Measurements from ENCODE around the gene ZFP1. TPM values are rescaled to one million over a fixed set of nuclear protein-coding genes. Genes with fewer than 3 reads are reported as not detected.
"Not testable (repeated sequence)": the region's sequence is repeated elsewhere in the genome, so short reads cannot be mapped to it uniquely, and the experiment has no call there.

Gene ZFP1
- total and polyA plus RNA-seq, 2 of the 4 experiments (the other 2 are of a cell fraction): 3.8 to 16.0 TPM

DNA sequence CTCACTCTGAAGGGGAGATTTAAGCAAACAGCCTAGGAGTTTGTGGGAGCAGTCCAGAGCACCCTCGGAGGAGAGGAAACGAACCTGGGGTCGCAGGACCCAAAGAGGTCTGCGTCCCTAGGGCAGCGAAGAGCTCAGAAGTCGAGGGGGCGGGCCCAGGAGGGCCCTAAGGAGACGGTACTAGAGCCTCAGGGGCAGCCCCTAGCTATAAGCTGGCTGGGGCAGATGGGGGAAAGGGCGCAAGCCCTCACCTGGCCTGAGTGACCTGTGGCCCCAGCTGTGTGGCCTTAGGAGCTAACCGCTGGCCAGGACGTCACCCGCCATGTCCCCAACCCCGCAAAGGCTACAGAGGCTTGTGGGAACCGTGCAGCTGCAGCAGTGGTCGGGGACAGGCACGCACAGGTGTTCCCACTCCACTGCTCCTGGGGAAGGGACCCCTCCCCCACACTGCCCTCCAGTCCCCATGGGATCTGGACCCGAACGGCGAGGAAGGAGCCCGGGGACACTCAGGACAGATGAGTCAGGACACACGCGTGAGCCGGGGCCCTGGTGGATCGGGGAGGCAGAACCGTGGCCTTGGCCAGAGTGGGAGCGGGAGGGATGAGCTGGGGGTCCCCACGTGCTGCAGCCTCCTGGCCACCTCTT is 60.7 kb downstream of the ZFP1 start:
- Histone ChIP-seq H3K9me1 (ENCODE audit: insufficient read depth, low read length) (no peaks in the 10 kb centered on the region), H3K27ac (ENCODE audit: insufficient read depth, low read length) (no peak overlapping the region), H3K14ac (replicated peaks; ENCODE audit: low read depth, low read length) (no peak overlapping the region), H3K27me3 (ENCODE audit: control insufficient read depth, insufficient read depth, low read length) (0 out of 2 replicates have a peak, but pooled peaks cover 5% of the 10 kb centered on the region), H2BK120ac (ENCODE audit: low read depth, low read length) (no peak overlapping the region), H3K4me2 (ENCODE audit: low read depth, low read length) (no peak overlapping the region), H4K91ac (ENCODE audit: insufficient read depth, low read depth, low read length) (no peak overlapping the region), H3K56ac (ENCODE audit: extremely low read depth, insufficient read depth, low read length) (no peak overlapping the region), H3K79me1 (ENCODE audit: low read depth in 1 of 2, low read length in 2 of 2) (no peaks in the 10 kb centered on the region), H2AK5ac (ENCODE audit: low read depth, low read length) (no peak overlapping the region), H3K18ac (ENCODE audit: low read depth, low read length) (no peak overlapping the region), H3K9ac (ENCODE audit: low read depth, low read length) (no peak overlapping the region), H2BK20ac (ENCODE audit: low read depth, low read length) (no peak overlapping the region), H4K5ac (ENCODE audit: low read depth, low read length) (no peak overlapping the region), H3K36me3 (ENCODE audit: control insufficient read depth, insufficient read depth, low read length) (no peaks in the 10 kb centered on the region), H3K4me3 (ENCODE audit: insufficient read depth, low read depth, low read length) (no peak overlapping the region), H2BK5ac (ENCODE audit: low read depth, low read length, poor library complexity, severe bottlenecking) (no peak overlapping the region), H3K4ac (ENCODE audit: low read depth, low read length) (no peak overlapping the region), H2AK9ac (replicated peaks; ENCODE audit: low read depth, low read length, poor library complexity) (no peak overlapping the region), H4K8ac (ENCODE audit: low read depth in 2 of 2, low read length in 2 of 2) (no peak overlapping the region), H3K4me1 (ENCODE audit: control insufficient read depth, insufficient read depth, low read length) (no peaks in the 10 kb centered on the region), H3K23ac (ENCODE audit: low read depth, low read length) (no peak overlapping the region), H2BK15ac (ENCODE audit: low read depth, low read length) (no peak overlapping the region), H2AFZ (replicated peaks; ENCODE audit: low read length, poor library complexity) (no peak overlapping the region), H3K9me3 (ENCODE audit: control insufficient read depth, insufficient read depth, low read length) (no peaks in the 10 kb centered on the region), H4K20me1 (ENCODE audit: insufficient read depth, low read length) (no peaks in the 10 kb centered on the region)
- BruUV-seq (replicated peaks): no TSS peak
- DNase-seq (no peak), ATAC-seq (ENCODE audit: low read depth) (no peak)
- POLR2A ChIA-PET (ENCODE audit: unreplicated experiment): no interaction called here
- intact Hi-C loops (cut with micrococcal nuclease): no loop called here
- no peak for TF ChIP-seq RAD21 (IDR thresholded peaks at IDR 0.05; ENCODE audit: low read length)
- no peak for TF ChIP-seq CEBPB (IDR thresholded peaks at IDR 0.05; ENCODE audit: low read depth, low read length)
- no peak for TF ChIP-seq SMC3 (IDR thresholded peaks at IDR 0.05; ENCODE audit: low read depth, low read length)
- no peak for TF ChIP-seq MAFK (IDR thresholded peaks at IDR 0.05; ENCODE audit: low read depth, low read length)
- TF ChIP-seq MXI1 (IDR thresholded peaks at IDR 0.05; ENCODE audit: borderline replicate concordance, low read depth, low read length): no peak
- no peak for TF ChIP-seq RCOR1 (IDR thresholded peaks at IDR 0.05; ENCODE audit: insufficient replicate concordance, low read length)
- TF ChIP-seq, protein P1, sequence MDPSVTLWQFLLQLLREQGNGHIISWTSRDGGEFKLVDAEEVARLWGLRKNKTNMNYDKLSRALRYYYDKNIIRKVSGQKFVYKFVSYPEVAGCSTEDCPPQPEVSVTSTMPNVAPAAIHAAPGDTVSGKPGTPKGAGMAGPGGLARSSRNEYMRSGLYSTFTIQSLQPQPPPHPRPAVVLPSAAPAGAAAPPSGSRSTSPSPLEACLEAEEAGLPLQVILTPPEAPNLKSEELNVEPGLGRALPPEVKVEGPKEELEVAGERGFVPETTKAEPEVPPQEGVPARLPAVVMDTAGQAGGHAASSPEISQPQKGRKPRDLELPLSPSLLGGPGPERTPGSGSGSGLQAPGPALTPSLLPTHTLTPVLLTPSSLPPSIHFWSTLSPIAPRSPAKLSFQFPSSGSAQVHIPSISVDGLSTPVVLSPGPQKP (IDR thresholded peaks at IDR 0.05; ENCODE audit: borderline replicate concordance, low read depth, low read length): no peak
- in situ Hi-C loops (cut with MboI; ENCODE audit: low sequenced_read_pairs): loop anchor here (25.0 kb wide), 2 partner anchors 378 to 553 kb away; no protein-coding TSS in a partner anchor
- CTCF ChIA-PET: no interaction called here
- 86% methylated on average over 15 of the region's 27 CpGs; no CpG with 5 or more reads in 1 of the 2 experiments for WGBS, 2 experiments (ENCODE audit: extremely low coverage in 2 of 2, insufficient read length in 1 of 2)
- dilution Hi-C loops (cut with HindIII; ENCODE audit: low sequenced_read_pairs, unreplicated experiment): no loop called here

GRCh38 chr16:75209514-75209913 is 61.2 kb downstream of the ZFP1 start:
- H3K9me3 ChIP-seq (ENCODE audit: control insufficient read depth, insufficient read depth, low read length); H3K9ac ChIP-seq (ENCODE audit: low read depth, low read length); H4K5ac ChIP-seq (ENCODE audit: low read depth, low read length); H4K8ac ChIP-seq (ENCODE audit: low read depth in 2 of 2, low read length in 2 of 2); H2AK9ac ChIP-seq (replicated peaks; ENCODE audit: low read depth, low read length, poor library complexity); BruUV-seq (replicated peaks); H3K14ac ChIP-seq (replicated peaks; ENCODE audit: low read depth, low read length); H4K20me1 ChIP-seq (ENCODE audit: insufficient read depth, low read length); H3K27ac ChIP-seq (ENCODE audit: insufficient read depth, low read length); POLR2A ChIA-PET (ENCODE audit: unreplicated experiment); H3K4me2 ChIP-seq (ENCODE audit: low read depth, low read length); intact Hi-C loops (cut with micrococcal nuclease); CTCF ChIA-PET; dilution Hi-C loops (cut with HindIII; ENCODE audit: low sequenced_read_pairs, unreplicated experiment); H3K36me3 ChIP-seq (ENCODE audit: control insufficient read depth, insufficient read depth, low read length); H2AFZ ChIP-seq (replicated peaks; ENCODE audit: low read length, poor library complexity); H2AK5ac ChIP-seq (ENCODE audit: low read depth, low read length); H2BK120ac ChIP-seq (ENCODE audit: low read depth, low read length); H3K4me1 ChIP-seq (ENCODE audit: control insufficient read depth, insufficient read depth, low read length); H3K4ac ChIP-seq (ENCODE audit: low read depth, low read length); H3K4me3 ChIP-seq (ENCODE audit: insufficient read depth, low read depth, low read length); H2BK15ac ChIP-seq (ENCODE audit: low read depth, low read length); H3K9me1 ChIP-seq (ENCODE audit: insufficient read depth, low read length); H2BK20ac ChIP-seq (ENCODE audit: low read depth, low read length); H3K79me1 ChIP-seq (ENCODE audit: low read depth in 1 of 2, low read length in 2 of 2); H3K27me3 ChIP-seq (ENCODE audit: control insufficient read depth, insufficient read depth, low read length); H3K23ac ChIP-seq (ENCODE audit: low read depth, low read length); H3K18ac ChIP-seq (ENCODE audit: low read depth, low read length); H4K91ac ChIP-seq (ENCODE audit: insufficient read depth, low read depth, low read length); H3K56ac ChIP-seq (ENCODE audit: extremely low read depth, insufficient read depth, low read length); H2BK5ac ChIP-seq (ENCODE audit: low read depth, low read length, poor library complexity, severe bottlenecking); ATAC-seq (ENCODE audit: low read depth); DNase-seq: not testable (repeated sequence)
- in situ Hi-C loops (cut with MboI; ENCODE audit: low sequenced_read_pairs): loop anchor here (25.0 kb wide), 2 partner anchors 378 to 553 kb away; no protein-coding TSS in a partner anchor
- WGBS, 2 experiments (ENCODE audit: extremely low coverage in 2 of 2, insufficient read length in 1 of 2): 100% methylated on average over 3 of the region's 7 CpGs; no CpG with 5 or more reads in 1 of the 2 experiments

All from IMR-90 (cell line).